ENCODE measurements around the gene SPTBN1.

- TF ChIP-seq, protein P1, sequence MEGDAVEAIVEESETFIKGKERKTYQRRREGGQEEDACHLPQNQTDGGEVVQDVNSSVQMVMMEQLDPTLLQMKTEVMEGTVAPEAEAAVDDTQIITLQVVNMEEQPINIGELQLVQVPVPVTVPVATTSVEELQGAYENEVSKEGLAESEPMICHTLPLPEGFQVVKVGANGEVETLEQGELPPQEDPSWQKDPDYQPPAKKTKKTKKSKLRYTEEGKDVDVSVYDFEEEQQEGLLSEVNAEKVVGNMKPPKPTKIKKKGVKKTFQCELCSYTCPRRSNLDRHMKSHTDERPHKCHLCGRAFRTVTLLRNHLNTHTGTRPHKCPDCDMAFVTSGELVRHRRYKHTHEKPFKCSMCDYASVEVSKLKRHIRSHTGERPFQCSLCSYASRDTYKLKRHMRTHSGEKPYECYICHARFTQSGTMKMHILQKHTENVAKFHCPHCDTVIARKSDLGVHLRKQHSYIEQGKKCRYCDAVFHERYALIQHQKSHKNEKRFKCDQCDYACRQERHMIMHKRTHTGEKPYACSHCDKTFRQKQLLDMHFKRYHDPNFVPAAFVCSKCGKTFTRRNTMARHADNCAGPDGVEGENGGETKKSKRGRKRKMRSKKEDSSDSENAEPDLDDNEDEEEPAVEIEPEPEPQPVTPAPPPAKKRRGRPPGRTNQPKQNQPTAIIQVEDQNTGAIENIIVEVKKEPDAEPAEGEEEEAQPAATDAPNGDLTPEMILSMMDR (IDR thresholded peaks at IDR 0.05) = no peak
- TF ChIP-seq NR1H2 (CRISPR knock-in tag; IDR thresholded peaks at IDR 0.05) (no peak), FOXK1 (CRISPR knock-in tag; IDR thresholded peaks at IDR 0.05) (no peak), IRF2 (CRISPR knock-in tag; IDR thresholded peaks at IDR 0.05; ENCODE audit: borderline replicate concordance, low read depth) (no peak), NR3C1 (CRISPR knock-in tag; conservative IDR thresholded peaks at IDR 0.05; ENCODE audit: low read depth) (no peak), ATF1 (CRISPR knock-in tag; IDR thresholded peaks at IDR 0.05) (no peak)
- TF ChIP-seq, protein P2, sequence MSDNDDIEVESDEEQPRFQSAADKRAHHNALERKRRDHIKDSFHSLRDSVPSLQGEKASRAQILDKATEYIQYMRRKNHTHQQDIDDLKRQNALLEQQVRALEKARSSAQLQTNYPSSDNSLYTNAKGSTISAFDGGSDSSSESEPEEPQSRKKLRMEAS (CRISPR knock-in tag; IDR thresholded peaks at IDR 0.05) = no peak
These were observed 104.9 kb downstream of the SPTBN1 start for GRCh38 chr2:54561010-54561409.

All from WTC11 (cell line).